NCI-H460 (cell line): ENCODE measurements around the gene ATG7. TPM values are rescaled to one million over a fixed set of nuclear protein-coding genes. Genes with fewer than 3 reads are reported as not detected.
"Not testable (repeated sequence)": the region's sequence is repeated elsewhere in the genome, so short reads cannot be mapped to it uniquely, and the experiment has no call there.

Source experiments
- DNase-seq: peaks from one replicate; pipeline ENCODE4 v3.0.0-alpha.2; 2016; ENCODE audit warnings: low read depth; ENCODE audit errors: extremely low read depth
- total RNA-seq: library from RNA; depleted of rRNA; stranded (reverse); fragments of >200 nt; shearing (Covaris generic); gene quantifications from 2 replicates; pipeline ENCODE4 v1.2.3, GENCODE V29; 2014

ATG7 gene
- total RNA-seq, 1 experiment from 2014 or later: 31.9 TPM

DNA sequence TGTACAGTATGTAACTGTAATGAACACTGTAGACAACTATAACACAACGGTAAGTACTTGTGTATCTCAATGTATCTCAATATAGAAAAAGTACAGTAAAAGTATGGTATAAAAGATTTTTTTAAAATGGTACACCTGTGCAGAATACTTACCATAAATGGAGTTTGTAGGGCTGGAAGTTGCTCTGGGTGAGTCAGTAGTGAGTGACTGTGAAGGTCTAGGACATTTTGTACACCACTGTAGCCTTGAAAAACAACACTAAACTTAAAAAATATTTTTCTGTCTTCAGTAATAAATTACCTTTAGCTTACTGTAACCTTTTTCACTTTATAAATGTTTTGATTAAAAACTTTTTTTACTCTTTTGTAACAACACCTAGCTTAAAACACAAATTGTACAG is 142.9 kb downstream of the ATG7 start:
- no peak for DNase-seq

DNA sequence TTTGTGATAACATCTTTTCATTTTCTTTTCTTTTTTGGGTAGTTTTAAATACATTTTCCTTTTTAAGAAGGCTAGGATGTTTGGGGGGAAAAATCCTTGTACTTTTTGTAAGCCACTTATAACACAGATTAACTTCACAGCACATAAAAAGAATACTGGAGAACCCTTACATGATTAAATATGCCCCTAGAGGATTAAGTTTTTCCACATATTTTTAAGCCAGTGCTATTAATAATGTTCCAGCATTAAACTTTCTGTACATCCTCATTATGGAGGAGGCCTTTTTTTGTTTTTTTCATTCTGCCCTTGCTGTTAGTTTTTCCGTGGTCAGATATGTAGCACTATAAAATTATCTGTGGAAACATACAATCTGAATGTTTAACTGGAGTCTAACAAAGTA is 147.9 kb downstream of the ATG7 start:
- no peak for DNase-seq

DNA sequence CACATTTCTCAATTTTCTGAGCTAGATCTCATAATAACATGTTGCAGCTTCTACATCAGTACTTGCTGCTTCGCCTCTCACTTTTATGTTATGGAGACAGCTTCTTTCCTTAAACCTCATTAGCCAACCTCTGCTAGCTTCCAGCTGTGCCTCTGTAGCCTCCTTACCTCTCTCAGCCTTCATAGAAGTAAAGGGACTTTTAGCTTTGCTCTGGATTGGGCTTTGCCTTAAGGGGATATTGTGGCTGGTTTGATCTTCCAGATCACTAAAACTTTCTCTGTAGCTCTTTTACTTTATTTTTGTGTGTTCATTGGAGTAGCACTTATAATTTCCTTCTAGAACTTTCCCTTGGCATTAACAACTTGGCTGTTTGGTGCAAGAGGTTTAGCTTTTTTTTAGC is 150.1 kb downstream of the ATG7 start:
- no peak for DNase-seq

DNA sequence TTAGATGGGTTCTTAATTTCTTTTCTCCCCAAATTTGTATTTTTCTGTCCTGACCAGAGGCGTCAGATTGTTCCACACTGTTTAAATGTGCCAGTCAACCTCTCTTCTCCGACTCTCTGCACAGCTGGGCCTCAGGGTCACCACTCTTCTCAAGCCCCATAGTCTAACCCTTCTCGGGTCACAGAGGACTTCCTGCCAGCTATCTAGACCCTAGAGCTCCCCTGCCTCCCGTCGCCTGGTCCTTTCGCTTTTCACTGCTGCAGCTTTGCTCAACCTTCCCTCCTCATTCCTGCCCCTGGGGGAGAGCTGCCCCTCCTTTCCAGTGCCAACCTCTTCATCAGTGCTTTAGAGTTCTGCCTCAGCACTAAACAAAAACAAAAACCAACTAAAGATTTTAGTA is 151.7 kb downstream of the ATG7 start:
- DNase-seq: no peak

DNA sequence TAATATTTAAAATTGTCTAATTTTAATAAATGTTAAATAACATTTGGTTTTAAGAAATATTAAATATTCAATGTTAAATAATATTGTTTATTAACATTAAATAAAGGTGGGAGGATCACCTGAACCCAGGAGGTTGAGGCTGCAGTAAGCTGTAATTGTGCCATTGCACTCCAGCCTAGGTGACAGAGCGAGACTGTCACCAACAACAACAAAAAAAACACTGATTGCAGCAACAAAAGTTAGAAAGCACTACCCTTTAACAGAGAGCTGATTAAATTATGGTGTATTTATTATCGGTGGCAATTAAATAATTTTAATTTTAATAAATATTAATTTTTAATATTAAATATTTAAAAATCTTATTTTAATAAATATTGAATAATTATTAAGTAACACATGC is 152.1 kb downstream of the ATG7 start:
- DNase-seq: no peak

DNA sequence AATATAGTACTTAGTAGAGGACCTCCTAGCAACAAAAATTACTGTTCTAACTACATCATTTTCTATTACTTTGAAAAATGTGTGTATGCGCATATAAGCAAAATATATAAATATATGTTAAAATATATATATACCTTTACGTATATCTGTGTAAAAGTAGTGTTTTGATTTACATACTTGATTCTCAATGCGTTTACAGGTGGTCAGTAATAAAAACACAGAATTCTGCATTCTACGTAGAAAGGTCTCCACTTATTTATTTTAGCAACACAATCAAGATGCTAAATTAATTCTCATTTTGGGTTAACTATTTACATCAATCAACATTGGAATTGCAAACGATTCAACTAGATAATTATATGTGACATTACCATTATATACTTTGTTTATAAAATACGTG is 158.0 kb downstream of the ATG7 start:
- DNase-seq: no peak

DNA sequence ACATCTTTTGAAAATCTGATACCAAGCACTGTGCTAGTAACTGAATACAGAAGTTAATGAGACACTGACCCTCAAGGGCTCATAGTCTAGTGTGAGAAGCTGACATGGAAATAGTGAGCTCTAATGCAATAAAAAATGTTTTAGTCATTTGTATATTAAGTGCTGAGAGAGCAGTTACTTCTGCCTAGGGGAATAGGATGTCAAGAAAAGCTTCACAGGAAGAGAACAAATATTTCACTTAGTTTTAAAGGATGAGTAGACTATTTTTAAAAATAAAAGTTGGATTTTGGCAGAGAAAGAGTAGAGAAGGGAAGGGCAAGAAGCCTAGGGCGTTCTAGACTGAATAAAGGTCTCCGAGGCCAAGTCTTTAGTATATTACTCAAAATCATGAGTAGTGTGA is 158.4 kb downstream of the ATG7 start:
- no peak for DNase-seq

DNA sequence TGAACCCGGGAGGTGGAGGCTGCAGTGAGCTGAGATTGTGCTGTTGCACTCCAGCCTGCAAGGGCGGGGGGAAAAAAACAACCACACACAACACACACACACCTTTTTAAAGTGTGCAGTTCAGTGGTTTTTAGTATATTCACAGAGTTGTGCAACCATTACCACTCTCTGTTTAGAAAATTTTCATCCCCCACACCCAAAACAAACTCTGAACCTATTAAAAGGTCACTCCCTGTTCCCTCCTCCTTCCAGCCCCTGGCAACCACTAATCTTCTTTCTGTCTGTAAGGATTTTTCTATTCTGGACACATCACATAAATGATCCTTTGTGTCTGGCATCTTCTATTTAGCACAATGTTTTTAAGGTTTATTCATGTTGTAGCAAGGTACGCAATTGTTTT is 159.1 kb downstream of the ATG7 start:
- DNase-seq: no peak

DNA sequence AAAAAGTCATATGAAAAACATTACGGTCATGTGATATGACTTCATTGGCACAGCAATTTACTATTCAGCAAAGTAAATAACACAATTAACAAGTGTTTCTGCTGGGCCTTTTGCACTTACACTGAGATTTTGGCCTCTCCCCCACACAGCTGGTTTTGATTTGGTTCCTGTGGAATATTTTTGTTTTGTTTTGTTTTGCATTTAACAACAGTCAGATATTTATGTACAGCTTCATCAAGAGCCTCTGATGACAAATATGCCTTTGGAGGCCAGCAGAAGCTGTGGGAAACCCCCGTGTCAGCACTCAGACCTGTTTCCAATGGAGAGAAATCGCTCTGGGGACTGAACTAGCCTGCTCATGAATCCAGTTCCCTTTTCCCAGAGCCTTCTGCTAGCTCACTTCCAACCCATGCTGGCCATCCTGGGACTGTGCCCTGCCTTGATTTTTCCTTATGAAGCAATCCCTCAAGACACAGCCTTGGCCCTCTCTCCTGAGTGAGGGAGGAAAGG is 161.9 kb downstream of the ATG7 start:
- DNase-seq: no peak

DNA sequence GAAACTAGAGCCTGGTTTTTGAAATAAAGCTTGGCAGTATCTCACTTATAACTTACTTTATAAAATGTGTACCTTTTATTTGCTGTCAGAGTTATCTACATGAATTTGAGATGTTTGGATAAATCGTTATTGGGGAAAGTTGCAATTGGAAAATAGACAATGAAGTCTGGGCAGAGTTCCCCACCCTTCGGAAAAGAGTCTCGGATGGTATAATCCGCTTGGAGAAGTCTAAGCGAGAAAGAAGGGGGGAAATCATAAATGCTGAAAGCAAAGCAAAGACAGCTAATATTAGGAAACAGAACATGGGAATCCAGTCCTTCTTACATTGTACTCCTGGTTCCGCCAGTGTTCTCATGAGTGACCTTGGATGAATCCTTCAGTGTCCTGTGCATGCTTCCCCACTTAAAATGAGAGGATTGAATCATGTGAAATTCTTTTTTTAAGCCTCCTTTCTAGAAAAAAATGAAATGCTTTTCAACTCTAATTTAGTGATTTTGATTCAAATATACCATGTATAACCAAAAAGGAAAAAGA is 162.4 kb downstream of the ATG7 start:
- DNase-seq: no peak

DNA sequence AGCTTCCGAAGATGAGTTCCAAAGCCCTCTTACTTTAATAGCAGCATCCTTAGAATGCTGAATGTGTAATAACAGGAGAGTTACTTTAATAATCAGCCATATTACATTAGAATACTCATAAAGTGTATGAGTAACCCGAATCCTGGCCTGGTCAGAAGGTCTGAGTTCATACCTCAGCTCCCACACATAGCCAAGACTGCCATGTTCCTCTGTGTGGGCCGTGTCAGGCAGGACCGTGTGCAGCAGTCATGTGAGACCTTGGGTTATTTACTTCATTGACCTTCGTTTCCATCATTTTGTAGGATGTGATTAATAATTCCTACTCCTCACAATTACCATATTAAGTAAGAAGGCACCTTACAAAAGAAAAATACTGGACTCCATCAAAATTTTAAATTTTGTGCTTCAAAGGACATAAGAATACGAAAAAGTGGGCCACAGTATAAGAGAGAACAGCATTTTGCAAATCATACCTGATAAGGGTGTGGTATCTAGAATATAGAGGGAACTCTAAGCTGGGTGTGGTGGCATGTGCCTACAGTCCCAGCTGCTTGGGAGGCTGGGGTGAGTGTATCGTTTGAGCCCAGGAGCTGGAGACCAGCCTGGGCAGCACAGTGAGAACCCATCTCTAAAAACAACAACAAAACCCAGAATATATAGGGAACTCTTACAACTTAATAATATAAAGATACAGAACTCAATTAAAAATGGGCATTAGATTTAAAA is 163.4 kb downstream of the ATG7 start:
- DNase-seq: no peak

DNA sequence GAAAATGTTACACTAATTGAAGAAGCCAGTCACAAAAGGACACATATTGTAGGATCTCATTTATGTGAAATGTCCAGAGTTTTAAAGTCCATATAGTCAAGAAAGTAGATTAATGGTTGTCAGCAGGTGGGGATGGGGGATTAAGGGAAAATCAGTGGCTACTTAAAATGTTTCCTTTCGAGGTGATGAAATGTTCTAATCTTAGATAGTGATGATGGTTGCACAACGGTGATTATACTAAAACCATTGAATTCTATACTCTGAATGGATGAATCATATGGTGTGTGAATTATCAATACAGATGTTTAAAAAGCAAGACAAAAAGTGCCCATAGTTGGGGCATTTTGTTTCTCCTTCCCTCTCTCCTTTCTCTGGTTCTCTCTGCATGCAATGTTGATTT is 164.6 kb downstream of the ATG7 start:
- DNase-seq: no peak

DNA sequence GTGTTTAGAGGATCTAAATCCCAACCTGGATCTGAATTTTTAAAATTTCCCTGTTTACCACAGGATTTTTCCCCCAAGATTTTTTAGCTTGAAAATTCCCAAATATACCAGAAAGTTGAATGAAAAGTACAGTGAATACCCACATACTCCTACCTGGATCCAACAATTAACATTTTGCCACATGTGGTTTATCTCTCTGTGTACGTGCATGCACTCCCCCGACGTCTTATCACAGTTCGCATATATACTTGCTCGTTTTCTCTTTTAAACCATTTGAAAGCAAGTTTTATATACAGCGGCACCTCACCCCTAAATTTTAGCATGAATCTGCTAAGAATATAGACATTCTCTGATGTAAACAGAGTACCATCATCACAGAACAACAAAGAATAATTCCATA is 165.3 kb downstream of the ATG7 start:
- no peak for DNase-seq

DNA sequence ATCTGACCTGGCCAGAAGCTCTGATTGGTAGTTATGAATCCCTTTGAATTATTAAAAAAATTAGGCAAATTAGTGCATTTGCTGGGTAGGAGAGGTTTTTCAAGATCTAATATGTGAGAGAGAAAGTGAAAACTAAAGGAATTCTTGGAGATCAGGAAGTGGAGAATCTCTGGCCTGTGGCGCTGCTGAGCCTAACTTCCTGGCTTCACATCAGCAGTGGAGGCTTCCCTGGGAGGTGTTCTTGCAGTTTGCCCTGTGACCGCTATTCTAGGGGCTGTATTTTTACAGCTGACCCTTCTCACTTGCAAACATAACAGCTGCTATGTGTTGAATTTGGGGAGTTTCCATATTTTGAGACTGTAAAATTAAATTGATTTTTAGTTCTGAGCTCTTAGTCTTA is 166.4 kb downstream of the ATG7 start:
- DNase-seq: no peak

DNA sequence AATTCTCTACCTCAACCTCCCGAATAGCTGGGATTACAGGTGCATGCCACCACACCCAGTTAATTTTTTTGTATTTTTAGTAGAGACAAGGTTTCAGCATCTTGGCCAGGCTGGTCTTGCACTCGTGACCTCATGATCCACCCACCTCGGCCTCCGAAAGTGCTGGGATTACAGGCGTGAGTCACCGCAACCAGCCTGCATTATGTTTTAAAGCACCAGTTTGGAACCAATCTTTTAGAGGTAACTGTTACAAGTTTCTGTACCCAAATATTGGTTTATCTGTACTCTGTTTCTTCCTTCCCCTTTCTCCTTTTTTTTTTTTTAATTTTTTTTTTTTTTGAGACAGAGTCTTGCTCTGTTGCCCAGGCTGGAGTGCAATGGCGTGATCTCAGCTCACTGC is 169.1 kb downstream of the ATG7 start:
- not testable (repeated sequence) for DNase-seq

DNA sequence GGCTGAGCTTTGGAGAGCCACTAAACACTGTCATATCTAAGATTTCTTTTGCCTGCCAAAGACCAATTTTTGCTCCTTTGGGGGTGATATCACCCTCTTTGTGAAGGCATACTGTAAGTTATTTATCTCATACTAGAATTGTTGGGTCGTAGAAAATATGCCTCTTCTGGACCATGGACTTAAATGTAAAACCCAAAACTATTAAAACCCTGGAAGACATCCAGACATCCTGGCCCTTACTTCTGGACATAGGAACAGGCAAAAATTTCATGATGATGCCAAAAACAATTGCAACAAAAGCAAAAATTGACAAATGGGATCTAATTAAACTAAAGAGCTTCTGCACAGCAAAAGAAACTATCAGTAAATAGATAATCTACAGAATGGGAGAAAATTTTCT is 172.2 kb downstream of the ATG7 start:
- no peak for DNase-seq

DNA sequence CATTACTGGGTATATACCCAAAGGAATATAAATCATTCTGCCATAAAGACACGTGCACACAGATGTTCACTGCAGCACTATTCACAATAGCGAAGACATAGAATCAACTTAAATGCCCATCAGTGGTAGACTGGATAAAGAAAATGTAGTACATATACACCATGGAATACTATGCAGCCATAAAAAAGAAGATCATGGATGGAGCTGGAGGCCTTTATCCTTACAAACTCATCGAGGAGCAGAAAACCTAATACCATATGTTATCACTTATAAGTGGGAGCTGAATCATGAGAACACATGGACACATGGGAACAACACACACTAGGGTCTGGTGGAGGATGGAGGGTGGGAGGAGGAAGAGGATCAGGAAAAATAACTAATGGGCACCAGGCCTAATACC is 173.0 kb downstream of the ATG7 start:
- not testable (repeated sequence) for DNase-seq

DNA sequence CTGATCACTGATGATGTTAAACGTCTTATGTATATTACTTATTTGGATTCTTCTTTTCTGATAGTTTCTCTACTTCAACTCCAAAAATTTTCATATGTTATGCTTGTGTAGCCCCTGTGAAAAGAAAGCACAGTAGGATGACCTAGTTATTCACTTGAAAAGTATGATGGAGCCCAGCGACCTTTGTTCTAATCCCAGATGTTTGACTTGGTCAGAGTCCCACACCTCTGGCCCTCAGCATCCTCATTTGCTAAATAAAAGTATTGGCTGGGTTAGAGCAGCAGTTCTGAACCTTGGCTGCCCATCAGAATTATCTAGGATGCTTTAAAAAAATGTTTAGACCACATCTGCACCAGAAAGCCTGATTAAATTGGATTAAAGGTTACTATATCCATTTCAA is 173.7 kb downstream of the ATG7 start:
- no peak for DNase-seq

DNA sequence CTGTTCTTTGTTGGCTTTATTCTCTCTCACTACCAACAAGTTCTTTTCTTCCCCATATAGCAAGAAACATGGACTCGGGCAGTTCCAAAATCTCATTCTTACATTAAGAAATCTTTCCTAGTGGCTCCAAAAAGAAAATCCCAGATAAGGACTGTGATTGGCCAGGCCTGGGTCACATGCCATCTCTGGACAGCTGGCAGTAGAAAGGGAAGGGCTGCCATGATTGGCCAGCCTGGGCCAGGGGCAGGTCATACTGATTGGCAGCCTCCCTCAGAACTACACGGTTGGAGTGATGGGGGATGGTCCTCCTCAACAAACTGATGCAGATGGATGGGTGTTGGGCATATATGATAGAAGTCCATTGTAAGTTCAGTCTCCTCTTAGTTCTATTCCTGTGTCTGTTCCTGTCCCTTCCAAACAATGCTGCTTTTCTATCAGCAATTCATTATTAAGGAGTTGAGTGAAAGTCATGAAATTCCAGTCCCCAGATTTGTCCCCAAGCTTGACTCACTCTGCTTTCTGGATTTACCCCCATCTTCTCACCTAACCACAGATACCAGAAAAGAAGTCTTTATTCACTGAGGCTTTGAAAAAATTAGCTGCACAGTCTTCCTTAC is 175.5 kb downstream of the ATG7 start:
- no peak for DNase-seq

DNA sequence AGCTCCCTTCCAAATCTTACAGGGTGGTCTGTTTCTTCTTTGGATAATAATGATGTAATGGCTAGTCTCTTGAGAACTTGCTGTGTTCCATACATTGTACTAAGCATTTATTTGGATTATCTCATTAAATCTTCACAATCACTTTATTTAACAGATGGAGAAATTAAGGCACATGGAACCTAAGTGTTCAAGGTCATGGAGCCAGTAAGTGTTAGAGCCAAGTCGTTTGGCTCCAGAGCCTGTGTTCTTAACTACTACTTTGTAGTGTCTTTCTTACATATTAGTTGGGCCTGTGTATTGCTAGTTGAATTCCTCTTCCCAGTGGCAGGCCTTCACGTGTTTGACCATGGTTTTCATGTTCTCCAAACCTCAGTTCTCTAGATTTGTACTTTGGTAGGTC is 177.8 kb downstream of the ATG7 start:
- DNase-seq: no peak

DNA sequence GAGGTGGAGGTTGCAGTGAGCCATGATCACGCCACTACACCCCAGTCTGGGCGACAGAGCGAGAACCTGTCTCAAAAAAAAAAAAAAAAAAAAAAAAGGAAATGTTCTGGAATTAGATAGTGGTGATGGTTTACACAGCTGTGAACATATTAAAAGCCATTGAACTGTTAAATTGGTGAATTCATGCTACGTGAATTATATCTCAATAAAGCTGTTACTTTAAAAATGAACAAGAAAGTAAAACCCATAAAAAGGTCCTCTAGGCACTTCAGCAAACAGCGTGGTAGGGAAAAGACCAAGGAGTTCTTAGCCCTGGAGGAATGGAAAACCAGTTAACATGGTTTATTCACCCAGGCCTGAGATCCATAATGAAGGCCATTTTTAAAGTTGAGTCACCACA is 180.1 kb downstream of the ATG7 start:
- no peak for DNase-seq
